Measurements from ENCODE around the gene PCSK2.

DNA sequence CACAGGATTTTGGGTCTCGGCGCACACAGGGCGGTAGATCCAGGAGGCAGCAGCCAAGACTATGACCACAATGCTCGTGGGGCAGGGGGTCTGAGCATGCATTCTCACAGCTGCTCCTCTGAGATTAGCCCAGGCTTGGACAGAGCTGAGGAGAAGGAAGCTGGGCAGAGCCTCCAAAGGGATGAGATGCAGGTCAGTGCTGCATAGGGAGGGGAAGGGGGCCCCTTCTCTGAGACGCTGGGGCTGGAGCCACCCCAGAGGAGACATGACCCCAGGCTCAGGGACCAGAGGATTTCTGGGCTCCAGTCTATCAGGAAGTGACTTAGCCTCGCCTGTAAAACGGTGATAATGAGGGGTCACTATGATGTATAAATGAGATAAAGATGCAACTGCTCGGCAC is 210.4 kb downstream of the PCSK2 start:
- TF ChIP-seq, protein P1, sequence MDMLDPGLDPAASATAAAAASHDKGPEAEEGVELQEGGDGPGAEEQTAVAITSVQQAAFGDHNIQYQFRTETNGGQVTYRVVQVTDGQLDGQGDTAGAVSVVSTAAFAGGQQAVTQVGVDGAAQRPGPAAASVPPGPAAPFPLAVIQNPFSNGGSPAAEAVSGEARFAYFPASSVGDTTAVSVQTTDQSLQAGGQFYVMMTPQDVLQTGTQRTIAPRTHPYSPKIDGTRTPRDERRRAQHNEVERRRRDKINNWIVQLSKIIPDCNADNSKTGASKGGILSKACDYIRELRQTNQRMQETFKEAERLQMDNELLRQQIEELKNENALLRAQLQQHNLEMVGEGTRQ (IDR thresholded peaks at IDR 0.05) = no peak
- TF ChIP-seq EP300 (IDR thresholded peaks at IDR 0.05) = no peak
- no peak for TF ChIP-seq SREBF2 (IDR thresholded peaks at IDR 0.05)
- no peak for TF ChIP-seq RAD21 (conservative IDR thresholded peaks at IDR 0.05 in 1 of 2, IDR thresholded peaks at IDR 0.05 in 1 of 2)
- TF ChIP-seq, protein P2, sequence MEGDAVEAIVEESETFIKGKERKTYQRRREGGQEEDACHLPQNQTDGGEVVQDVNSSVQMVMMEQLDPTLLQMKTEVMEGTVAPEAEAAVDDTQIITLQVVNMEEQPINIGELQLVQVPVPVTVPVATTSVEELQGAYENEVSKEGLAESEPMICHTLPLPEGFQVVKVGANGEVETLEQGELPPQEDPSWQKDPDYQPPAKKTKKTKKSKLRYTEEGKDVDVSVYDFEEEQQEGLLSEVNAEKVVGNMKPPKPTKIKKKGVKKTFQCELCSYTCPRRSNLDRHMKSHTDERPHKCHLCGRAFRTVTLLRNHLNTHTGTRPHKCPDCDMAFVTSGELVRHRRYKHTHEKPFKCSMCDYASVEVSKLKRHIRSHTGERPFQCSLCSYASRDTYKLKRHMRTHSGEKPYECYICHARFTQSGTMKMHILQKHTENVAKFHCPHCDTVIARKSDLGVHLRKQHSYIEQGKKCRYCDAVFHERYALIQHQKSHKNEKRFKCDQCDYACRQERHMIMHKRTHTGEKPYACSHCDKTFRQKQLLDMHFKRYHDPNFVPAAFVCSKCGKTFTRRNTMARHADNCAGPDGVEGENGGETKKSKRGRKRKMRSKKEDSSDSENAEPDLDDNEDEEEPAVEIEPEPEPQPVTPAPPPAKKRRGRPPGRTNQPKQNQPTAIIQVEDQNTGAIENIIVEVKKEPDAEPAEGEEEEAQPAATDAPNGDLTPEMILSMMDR (IDR thresholded peaks at IDR 0.05) = no peak
- TF ChIP-seq NR3C1 (IDR thresholded peaks at IDR 0.05) = no peak
- TF ChIP-seq, protein P3, sequence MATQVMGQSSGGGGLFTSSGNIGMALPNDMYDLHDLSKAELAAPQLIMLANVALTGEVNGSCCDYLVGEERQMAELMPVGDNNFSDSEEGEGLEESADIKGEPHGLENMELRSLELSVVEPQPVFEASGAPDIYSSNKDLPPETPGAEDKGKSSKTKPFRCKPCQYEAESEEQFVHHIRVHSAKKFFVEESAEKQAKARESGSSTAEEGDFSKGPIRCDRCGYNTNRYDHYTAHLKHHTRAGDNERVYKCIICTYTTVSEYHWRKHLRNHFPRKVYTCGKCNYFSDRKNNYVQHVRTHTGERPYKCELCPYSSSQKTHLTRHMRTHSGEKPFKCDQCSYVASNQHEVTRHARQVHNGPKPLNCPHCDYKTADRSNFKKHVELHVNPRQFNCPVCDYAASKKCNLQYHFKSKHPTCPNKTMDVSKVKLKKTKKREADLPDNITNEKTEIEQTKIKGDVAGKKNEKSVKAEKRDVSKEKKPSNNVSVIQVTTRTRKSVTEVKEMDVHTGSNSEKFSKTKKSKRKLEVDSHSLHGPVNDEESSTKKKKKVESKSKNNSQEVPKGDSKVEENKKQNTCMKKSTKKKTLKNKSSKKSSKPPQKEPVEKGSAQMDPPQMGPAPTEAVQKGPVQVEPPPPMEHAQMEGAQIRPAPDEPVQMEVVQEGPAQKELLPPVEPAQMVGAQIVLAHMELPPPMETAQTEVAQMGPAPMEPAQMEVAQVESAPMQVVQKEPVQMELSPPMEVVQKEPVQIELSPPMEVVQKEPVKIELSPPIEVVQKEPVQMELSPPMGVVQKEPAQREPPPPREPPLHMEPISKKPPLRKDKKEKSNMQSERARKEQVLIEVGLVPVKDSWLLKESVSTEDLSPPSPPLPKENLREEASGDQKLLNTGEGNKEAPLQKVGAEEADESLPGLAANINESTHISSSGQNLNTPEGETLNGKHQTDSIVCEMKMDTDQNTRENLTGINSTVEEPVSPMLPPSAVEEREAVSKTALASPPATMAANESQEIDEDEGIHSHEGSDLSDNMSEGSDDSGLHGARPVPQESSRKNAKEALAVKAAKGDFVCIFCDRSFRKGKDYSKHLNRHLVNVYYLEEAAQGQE (IDR thresholded peaks at IDR 0.05) = no peak
- no peak for TF ChIP-seq POLR2A (IDR thresholded peaks at IDR 0.05; ENCODE audit: low read length)
- no peak for TF ChIP-seq MAZ (IDR thresholded peaks at IDR 0.05; ENCODE audit: borderline replicate concordance, low read depth, low read length)
- TF ChIP-seq, protein P4, sequence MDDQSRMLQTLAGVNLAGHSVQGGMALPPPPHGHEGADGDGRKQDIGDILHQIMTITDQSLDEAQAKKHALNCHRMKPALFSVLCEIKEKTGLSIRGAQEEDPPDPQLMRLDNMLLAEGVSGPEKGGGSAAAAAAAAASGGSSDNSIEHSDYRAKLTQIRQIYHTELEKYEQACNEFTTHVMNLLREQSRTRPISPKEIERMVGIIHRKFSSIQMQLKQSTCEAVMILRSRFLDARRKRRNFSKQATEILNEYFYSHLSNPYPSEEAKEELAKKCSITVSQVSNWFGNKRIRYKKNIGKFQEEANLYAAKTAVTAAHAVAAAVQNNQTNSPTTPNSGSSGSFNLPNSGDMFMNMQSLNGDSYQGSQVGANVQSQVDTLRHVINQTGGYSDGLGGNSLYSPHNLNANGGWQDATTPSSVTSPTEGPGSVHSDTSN (IDR thresholded peaks at IDR 0.05) = no peak
- TF ChIP-seq RARB (CRISPR knock-in tag; IDR thresholded peaks at IDR 0.05) = no peak
- no peak for TF ChIP-seq CHD2 (IDR thresholded peaks at IDR 0.05; ENCODE audit: low read length, partially characterized antibody)

Data from A549 (cell line).